SK-N-SH (cell line): ENCODE data around the gene PCSK7. TPM values are rescaled to one million over a fixed set of nuclear protein-coding genes. Genes with fewer than 3 reads are reported as not detected.

Experiments used
- CTCF ChIA-PET: fragments of 300-600, 350-600 bp; formaldehyde crosslinking; extraction: SDS; loops from one replicate; lab custom pipeline; 2021; lab: Yijun Ruan, JAX
- POLR2A ChIA-PET: fragments of 350-600 bp; sonication (Branson Sonifier 250); formaldehyde crosslinking; extraction: SDS; loops from one replicate; lab custom pipeline; 2020; ENCODE audit warnings: antibody characterized with exemption, inconsistent platforms; lab: Yijun Ruan, JAX
- DNase-seq: peaks from one replicate; pipeline ENCODE4 v3.0.0; 2012
- H2AFZ ChIP-seq: fragments of 200-600 bp; sonication (generic); 2 replicates; pipeline ENCODE4 v1.8.1; 2016; ENCODE audit warnings: antibody characterized with exemption, mild to moderate bottlenecking, low read depth
- H3F3A ChIP-seq: fragments of 200-600 bp; sonication (generic); replicated peaks from 2 replicates; pipeline ENCODE3; 2016; ENCODE audit warnings: antibody characterized with exemption, mild to moderate bottlenecking; ENCODE audit not compliant: insufficient read depth
- H3K27ac ChIP-seq, 2 experiments: fragments of 200-500 bp in 1 of 2; fragments of 200-600 bp in 1 of 2; sonication (Bioruptor generic) in 1 of 2; sonication (generic), shearing (Covaris generic) in 1 of 2; 2 replicates each; pipeline versions ENCODE4 v1.5.1 to v1.6.1; 2014 to 2016; ENCODE audit warnings: low read depth in 2 of 2, inconsistent platforms in 1 of 2, low read length in 1 of 2, mild to moderate bottlenecking in 1 of 2, mixed read lengths in 1 of 2
- H3K27me3 ChIP-seq: fragments of 200-600 bp; sonication (generic), shearing (Covaris generic); 2 replicates; pipeline ENCODE4 v1.6.1; 2016; ENCODE audit warnings: mixed run types; ENCODE audit not compliant: insufficient read depth
- H3K36me3 ChIP-seq, 2 experiments: fragments of 200-500 bp in 1 of 2; fragments of 200-600 bp in 1 of 2; sonication (Bioruptor generic) in 1 of 2; sonication (generic) in 1 of 2; replicated peaks in 1 of 2; 2 replicates each; pipeline versions ENCODE3 to v1.5.1; 2014 to 2016; ENCODE audit warnings: low read length in 1 of 2, mild to moderate bottlenecking in 1 of 2; ENCODE audit not compliant: insufficient read depth in 2 of 2, control insufficient read depth in 1 of 2
- H3K4me1 ChIP-seq, 2 experiments: fragments of 200-500 bp in 1 of 2; fragments of 200-600 bp in 1 of 2; sonication (Bioruptor generic) in 1 of 2; sonication (generic), shearing (Covaris generic) in 1 of 2; 2 replicates each; pipeline versions ENCODE4 v1.5.1 to v1.6.1; 2014 to 2016; ENCODE audit warnings: low read depth in 1 of 2, low read length in 1 of 2, mixed run types in 1 of 2; ENCODE audit not compliant: insufficient read depth in 2 of 2, control insufficient read depth in 1 of 2
- H3K4me2 ChIP-seq: fragments of 200-600 bp; sonication (generic), shearing (Covaris generic); 2 replicates; pipeline ENCODE4 v1.6.1; 2017; ENCODE audit warnings: mixed run types
- H3K4me3 ChIP-seq, 2 experiments: fragments of 200-500 bp in 1 of 2; fragments of 200-600 bp in 1 of 2; sonication (Bioruptor generic) in 1 of 2; sonication (generic), shearing (Covaris generic) in 1 of 2; 2 replicates each; pipeline versions ENCODE4 v1.5.1 to v1.8.1; 2014 to 2016; ENCODE audit warnings: low read depth in 2 of 2, inconsistent platforms in 1 of 2, low read length in 1 of 2, mild to moderate bottlenecking in 1 of 2, mixed read lengths in 1 of 2, moderate library complexity in 1 of 2
- H3K79me2 ChIP-seq: fragments of 200-600 bp; sonication (generic); 2 replicates; pipeline ENCODE4 v1.8.1; 2017; ENCODE audit warnings: mild to moderate bottlenecking; ENCODE audit not compliant: insufficient read depth
- H3K9ac ChIP-seq: fragments of 200-600 bp; sonication (generic); 2 replicates; pipeline ENCODE4 v1.6.1; 2017; ENCODE audit warnings: mixed run types
- H3K9me2 ChIP-seq: fragments of 200-600 bp; sonication (generic); 2 replicates; pipeline ENCODE4 v1.6.1; 2017; ENCODE audit warnings: mixed run types
- H3K9me3 ChIP-seq: fragments of 200-600 bp; sonication (generic); 2 replicates; pipeline ENCODE4 v1.6.1; 2017; ENCODE audit warnings: mixed run types, mild to moderate bottlenecking, moderate library complexity
- H4K20me1 ChIP-seq: fragments of 200-600 bp; sonication (generic); 2 replicates; pipeline ENCODE4 v1.6.1; 2017; ENCODE audit warnings: mild to moderate bottlenecking, mixed run types; ENCODE audit not compliant: insufficient read depth
- ELF1 ChIP-seq: IDR thresholded peaks from 2 replicates; pipeline ENCODE4 v1.4.0; 2012
- EP300 ChIP-seq, 2 experiments: IDR thresholded peaks; 2 replicates each; pipeline versions ENCODE4 v1.4.0 to v1.6.1; 2012; ENCODE audit warnings: borderline replicate concordance in 1 of 2, low read depth in 1 of 2, low read length in 1 of 2
- FOXJ3 ChIP-seq: sonication (generic); formaldehyde crosslinking; IDR thresholded peaks from 2 replicates; pipeline ENCODE4 v1.5.1; 2020; ENCODE audit warnings: mild to moderate bottlenecking, missing genetic modification reagents
- JUND ChIP-seq: IDR thresholded peaks from 2 replicates; pipeline ENCODE4 v1.4.0; 2012
- MEF2A ChIP-seq: IDR thresholded peaks from 2 replicates; pipeline ENCODE4 v1.4.0; 2012; ENCODE audit warnings: low read depth, borderline replicate concordance
- MXI1 ChIP-seq: IDR thresholded peaks from 2 replicates; pipeline ENCODE4 v1.6.1; 2012; ENCODE audit warnings: mild to moderate bottlenecking, low read depth, low read length, improper control_type of control experiment
- NFIC ChIP-seq: IDR thresholded peaks from 2 replicates; pipeline ENCODE4 v1.4.0; 2012; ENCODE audit warnings: borderline replicate concordance
- POLR2AphosphoS5 ChIP-seq: IDR thresholded peaks from 2 replicates; pipeline ENCODE4 v1.6.1; 2012; ENCODE audit warnings: low read depth, low read length
- RCOR1 ChIP-seq: fragments of 150-350 bp; IDR thresholded peaks from 2 replicates; pipeline ENCODE4 v1.6.1; 2017; ENCODE audit warnings: antibody characterized with exemption, low read length
- RFX5 ChIP-seq: IDR thresholded peaks from 2 replicates; pipeline ENCODE4 v1.6.1; 2012; ENCODE audit warnings: mild to moderate bottlenecking, improper control_type of control experiment, low read length
- SMC3 ChIP-seq: IDR thresholded peaks from 2 replicates; pipeline ENCODE4 v1.6.1; 2012; ENCODE audit warnings: low read depth, low read length, improper control_type of control experiment
- TCF12 ChIP-seq: IDR thresholded peaks from 2 replicates; pipeline ENCODE4 v1.4.0; 2012
- TEAD4 ChIP-seq: IDR thresholded peaks from 2 replicates; pipeline ENCODE4 v1.4.0; 2012; ENCODE audit warnings: mild to moderate bottlenecking, borderline replicate concordance; ENCODE audit not compliant: insufficient read depth
- YY1 ChIP-seq: IDR thresholded peaks from 2 replicates; pipeline ENCODE4 v1.4.0; 2012; ENCODE audit warnings: low read depth, mild to moderate bottlenecking
- WGBS: methylation state at CpG from one replicate; pipeline ENCODE4 v1.1.6; 2017; ENCODE audit warnings: low lambda C conversion rate; 5-methylcytosine and 5-hydroxymethylcytosine counted together
- polyA plus RNA-seq, 3 experiments: library from polyadenylated mRNA; depleted of rRNA; stranded (reverse); fragments of >200 nt; gene quantifications; 2 replicates each; pipeline ENCODE4 v1.2.3, GENCODE V29; 2012
- TF ChIP-seq, protein P1 (sequence below): IDR thresholded peaks from 2 replicates; pipeline ENCODE4 v1.4.0; 2012; ENCODE audit warnings: low read depth, borderline replicate concordance
- TF ChIP-seq, protein P2 (sequence below): fragments of 200-600 bp; sonication (generic); IDR thresholded peaks from 2 replicates; pipeline ENCODE4 v1.6.1; 2017; ENCODE audit warnings: antibody characterized with exemption, mild to moderate bottlenecking, moderate library complexity
- TF ChIP-seq, protein P3 (sequence below): IDR thresholded peaks from 2 replicates; pipeline ENCODE4 v1.4.0; 2012; ENCODE audit warnings: low read depth, borderline replicate concordance
- TF ChIP-seq, protein P4 (sequence below): IDR thresholded peaks from 2 replicates; pipeline ENCODE4 v1.6.1; 2012; ENCODE audit warnings: mild to moderate bottlenecking, low read depth, low read length, moderate library complexity
- TF ChIP-seq, protein P5 (sequence below): IDR thresholded peaks from 2 replicates; pipeline ENCODE4; 2012
- TF ChIP-seq, protein P6 (sequence below): fragments of 150-350 bp; IDR thresholded peaks from 2 replicates; pipeline ENCODE4 v1.6.1; 2016; ENCODE audit warnings: mild to moderate bottlenecking, low read depth, low read length

PCSK7 gene
- polyA plus RNA-seq, 1 of the 3 experiments (the other 2 are of a cell fraction) = 49.7 TPM

DNA sequence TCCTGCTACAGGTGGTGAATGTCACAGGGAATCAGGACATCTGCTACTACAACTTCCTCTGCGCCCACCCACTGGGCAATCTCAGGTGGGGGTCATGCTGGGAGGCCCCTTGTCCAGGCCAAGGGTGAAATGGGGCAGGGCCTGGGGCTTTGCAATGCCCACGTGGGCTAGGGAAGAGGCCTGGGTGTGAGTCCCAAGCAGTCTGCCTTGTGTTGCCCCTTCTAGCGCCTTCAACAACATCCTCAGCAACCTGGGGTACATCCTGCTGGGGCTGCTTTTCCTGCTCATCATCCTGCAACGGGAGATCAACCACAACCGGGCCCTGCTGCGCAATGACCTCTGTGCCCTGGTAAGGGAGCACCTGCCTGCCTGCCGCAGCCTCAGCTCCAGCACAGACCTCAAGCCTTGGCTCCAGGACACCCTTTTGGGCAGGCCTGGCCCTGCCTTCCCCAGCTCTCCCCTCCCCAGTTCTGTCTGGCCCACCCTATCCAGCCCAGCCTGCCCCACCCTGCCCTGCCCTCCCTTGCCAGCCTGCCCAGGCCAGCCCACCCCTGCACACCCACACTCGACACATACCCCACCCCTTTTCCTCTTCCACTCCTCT lies 41.8 kb downstream of the PCSK7 start (continued):
- no peak for TF ChIP-seq JUND

DNA sequence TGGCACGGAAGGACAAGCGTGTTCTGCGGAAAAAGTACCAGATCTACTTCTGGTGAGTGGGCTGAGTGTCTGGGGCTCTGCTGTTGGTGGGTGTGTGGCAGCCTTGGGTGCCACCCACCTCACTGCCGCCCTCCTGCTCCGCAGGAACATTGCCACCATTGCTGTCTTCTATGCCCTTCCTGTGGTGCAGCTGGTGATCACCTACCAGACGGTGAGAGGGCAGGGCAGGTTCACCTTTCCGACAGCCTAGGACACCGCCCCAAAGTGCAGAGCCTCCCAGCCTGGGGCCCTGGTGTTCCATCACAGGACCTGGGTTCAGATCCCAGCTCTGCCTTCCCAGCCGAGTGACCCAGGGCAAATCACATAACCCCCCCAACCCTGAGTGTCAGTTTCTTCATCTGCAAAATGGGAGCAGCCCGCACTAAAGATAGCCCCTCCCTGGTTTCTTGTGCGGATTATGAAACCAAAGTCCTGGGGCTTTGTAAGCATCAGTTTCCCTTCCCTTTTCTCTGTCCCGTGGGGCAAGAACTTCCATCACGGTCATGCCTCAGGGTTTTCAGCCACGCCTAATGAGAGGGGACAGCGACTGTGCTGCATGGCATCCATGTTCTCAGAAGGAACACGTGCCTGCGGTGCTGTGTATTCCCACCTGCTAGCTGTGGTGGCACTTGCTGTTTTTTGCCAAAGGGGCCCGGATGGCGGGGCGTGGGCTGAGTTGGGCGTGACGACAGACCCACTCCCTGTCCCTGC lies 42.5 kb downstream of the PCSK7 start:
- DNase-seq = no peak
- H3K27ac ChIP-seq = no peak overlapping the region
- H3K36me3 ChIP-seq = peaks cover 0 to 17% of the 10 kb centered on the region in 2 experiments
- ChIA-PET POLR2A (no interaction called here), CTCF (interaction anchor here (1.5 kb wide), 1 partner anchor 13 kb away, joined by 3 read pairs; no protein-coding TSS in a partner anchor)
- H3K9me3 ChIP-seq = no peaks in the 10 kb centered on the region
- TF ChIP-seq MEF2A (no peak), ELF1 (no peak), YY1 (no peak), FOXJ3 (CRISPR knock-in tag) (no peak), RCOR1 (no peak), TCF12 (no peak), TEAD4 (no peak), MXI1 (no peak), POLR2AphosphoS5 (no peak), EP300 (IDR thresholded peaks at IDR 0.05; ENCODE audit: borderline replicate concordance in 1 of 2, low read depth in 1 of 2, low read length in 1 of 2) (no peak), NFIC (no peak), SMC3 (no peak), RFX5 (no peak)
- TF ChIP-seq, protein P1, sequence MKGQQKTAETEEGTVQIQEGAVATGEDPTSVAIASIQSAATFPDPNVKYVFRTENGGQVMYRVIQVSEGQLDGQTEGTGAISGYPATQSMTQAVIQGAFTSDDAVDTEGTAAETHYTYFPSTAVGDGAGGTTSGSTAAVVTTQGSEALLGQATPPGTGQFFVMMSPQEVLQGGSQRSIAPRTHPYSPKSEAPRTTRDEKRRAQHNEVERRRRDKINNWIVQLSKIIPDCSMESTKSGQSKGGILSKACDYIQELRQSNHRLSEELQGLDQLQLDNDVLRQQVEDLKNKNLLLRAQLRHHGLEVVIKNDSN = no peak
- TF ChIP-seq, protein P2, sequence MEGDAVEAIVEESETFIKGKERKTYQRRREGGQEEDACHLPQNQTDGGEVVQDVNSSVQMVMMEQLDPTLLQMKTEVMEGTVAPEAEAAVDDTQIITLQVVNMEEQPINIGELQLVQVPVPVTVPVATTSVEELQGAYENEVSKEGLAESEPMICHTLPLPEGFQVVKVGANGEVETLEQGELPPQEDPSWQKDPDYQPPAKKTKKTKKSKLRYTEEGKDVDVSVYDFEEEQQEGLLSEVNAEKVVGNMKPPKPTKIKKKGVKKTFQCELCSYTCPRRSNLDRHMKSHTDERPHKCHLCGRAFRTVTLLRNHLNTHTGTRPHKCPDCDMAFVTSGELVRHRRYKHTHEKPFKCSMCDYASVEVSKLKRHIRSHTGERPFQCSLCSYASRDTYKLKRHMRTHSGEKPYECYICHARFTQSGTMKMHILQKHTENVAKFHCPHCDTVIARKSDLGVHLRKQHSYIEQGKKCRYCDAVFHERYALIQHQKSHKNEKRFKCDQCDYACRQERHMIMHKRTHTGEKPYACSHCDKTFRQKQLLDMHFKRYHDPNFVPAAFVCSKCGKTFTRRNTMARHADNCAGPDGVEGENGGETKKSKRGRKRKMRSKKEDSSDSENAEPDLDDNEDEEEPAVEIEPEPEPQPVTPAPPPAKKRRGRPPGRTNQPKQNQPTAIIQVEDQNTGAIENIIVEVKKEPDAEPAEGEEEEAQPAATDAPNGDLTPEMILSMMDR = no peak
- TF ChIP-seq, protein P3, sequence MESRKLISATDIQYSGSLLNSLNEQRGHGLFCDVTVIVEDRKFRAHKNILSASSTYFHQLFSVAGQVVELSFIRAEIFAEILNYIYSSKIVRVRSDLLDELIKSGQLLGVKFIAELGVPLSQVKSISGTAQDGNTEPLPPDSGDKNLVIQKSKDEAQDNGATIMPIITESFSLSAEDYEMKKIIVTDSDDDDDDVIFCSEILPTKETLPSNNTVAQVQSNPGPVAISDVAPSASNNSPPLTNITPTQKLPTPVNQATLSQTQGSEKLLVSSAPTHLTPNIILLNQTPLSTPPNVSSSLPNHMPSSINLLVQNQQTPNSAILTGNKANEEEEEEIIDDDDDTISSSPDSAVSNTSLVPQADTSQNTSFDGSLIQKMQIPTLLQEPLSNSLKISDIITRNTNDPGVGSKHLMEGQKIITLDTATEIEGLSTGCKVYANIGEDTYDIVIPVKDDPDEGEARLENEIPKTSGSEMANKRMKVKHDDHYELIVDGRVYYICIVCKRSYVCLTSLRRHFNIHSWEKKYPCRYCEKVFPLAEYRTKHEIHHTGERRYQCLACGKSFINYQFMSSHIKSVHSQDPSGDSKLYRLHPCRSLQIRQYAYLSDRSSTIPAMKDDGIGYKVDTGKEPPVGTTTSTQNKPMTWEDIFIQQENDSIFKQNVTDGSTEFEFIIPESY = no peak
- TF ChIP-seq, protein P4, sequence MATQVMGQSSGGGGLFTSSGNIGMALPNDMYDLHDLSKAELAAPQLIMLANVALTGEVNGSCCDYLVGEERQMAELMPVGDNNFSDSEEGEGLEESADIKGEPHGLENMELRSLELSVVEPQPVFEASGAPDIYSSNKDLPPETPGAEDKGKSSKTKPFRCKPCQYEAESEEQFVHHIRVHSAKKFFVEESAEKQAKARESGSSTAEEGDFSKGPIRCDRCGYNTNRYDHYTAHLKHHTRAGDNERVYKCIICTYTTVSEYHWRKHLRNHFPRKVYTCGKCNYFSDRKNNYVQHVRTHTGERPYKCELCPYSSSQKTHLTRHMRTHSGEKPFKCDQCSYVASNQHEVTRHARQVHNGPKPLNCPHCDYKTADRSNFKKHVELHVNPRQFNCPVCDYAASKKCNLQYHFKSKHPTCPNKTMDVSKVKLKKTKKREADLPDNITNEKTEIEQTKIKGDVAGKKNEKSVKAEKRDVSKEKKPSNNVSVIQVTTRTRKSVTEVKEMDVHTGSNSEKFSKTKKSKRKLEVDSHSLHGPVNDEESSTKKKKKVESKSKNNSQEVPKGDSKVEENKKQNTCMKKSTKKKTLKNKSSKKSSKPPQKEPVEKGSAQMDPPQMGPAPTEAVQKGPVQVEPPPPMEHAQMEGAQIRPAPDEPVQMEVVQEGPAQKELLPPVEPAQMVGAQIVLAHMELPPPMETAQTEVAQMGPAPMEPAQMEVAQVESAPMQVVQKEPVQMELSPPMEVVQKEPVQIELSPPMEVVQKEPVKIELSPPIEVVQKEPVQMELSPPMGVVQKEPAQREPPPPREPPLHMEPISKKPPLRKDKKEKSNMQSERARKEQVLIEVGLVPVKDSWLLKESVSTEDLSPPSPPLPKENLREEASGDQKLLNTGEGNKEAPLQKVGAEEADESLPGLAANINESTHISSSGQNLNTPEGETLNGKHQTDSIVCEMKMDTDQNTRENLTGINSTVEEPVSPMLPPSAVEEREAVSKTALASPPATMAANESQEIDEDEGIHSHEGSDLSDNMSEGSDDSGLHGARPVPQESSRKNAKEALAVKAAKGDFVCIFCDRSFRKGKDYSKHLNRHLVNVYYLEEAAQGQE = no peak
- TF ChIP-seq, protein P5, sequence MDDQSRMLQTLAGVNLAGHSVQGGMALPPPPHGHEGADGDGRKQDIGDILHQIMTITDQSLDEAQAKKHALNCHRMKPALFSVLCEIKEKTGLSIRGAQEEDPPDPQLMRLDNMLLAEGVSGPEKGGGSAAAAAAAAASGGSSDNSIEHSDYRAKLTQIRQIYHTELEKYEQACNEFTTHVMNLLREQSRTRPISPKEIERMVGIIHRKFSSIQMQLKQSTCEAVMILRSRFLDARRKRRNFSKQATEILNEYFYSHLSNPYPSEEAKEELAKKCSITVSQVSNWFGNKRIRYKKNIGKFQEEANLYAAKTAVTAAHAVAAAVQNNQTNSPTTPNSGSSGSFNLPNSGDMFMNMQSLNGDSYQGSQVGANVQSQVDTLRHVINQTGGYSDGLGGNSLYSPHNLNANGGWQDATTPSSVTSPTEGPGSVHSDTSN = no peak
- TF ChIP-seq, protein P6, sequence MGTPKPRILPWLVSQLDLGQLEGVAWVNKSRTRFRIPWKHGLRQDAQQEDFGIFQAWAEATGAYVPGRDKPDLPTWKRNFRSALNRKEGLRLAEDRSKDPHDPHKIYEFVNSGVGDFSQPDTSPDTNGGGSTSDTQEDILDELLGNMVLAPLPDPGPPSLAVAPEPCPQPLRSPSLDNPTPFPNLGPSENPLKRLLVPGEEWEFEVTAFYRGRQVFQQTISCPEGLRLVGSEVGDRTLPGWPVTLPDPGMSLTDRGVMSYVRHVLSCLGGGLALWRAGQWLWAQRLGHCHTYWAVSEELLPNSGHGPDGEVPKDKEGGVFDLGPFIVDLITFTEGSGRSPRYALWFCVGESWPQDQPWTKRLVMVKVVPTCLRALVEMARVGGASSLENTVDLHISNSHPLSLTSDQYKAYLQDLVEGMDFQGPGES = no peak
- H3K4me1 ChIP-seq = no peaks in the 10 kb centered on the region
- H2AFZ ChIP-seq = no peak overlapping the region
- H3K9ac ChIP-seq = no peak overlapping the region
- H3K4me2 ChIP-seq = no peak overlapping the region
- no peaks in the 10 kb centered on the region for H3K79me2 ChIP-seq
- H3K4me3 ChIP-seq = no peak overlapping the region
- WGBS = 93% methylated on average over 17 of the region's 22 CpGs
- no peaks in the 10 kb centered on the region for H3K9me2 ChIP-seq
- no peaks in the 10 kb centered on the region for H3F3A ChIP-seq
- H3K27me3 ChIP-seq = no peaks in the 10 kb centered on the region
- no peaks in the 10 kb centered on the region for H4K20me1 ChIP-seq
